Measurements from ENCODE around the gene APOBEC3C.
"Not testable (repeated sequence)": the region's sequence is repeated elsewhere in the genome, so short reads cannot be mapped to it uniquely, and the experiment has no call there.

The APOBEC3C gene

DNA sequence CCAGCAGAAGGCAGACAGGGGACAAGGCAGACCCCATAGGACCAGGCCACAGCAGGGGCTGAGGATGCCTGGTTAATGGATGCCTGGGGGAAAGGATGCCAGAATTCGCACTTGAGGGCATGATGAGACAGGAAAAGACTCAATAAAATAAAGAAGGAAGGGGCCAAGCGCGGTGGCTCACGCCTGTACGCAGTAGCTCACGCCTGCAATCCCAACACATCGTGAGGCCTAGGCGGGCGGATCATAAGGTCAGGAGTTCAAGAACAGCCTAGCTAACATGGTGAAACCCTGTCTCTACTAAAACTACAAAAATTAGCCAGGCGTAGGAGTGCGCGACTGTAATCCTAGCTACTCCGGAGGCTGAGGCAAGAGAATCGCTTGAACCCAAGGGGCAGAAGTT, 16.6 kb downstream of the APOBEC3C start:
- Histone ChIP-seq H3K9ac (ENCODE audit: low read depth, low read length) (no peak overlapping the region), H3K36me3 (ENCODE audit: insufficient read depth, low read length) (no peaks in the 10 kb centered on the region), H3K4me3 (ENCODE audit: low read length) (no peak overlapping the region), H3K9me3 (replicated peaks; ENCODE audit: low read length) (no peaks in the 10 kb centered on the region), H3K27me3 (ENCODE audit: control insufficient read depth, insufficient read depth, low read length) (no peaks in the 10 kb centered on the region), H3K4me2 (ENCODE audit: low read length) (no peak overlapping the region), H3K4me1 (ENCODE audit: control insufficient read depth, insufficient read depth, low read length) (no peaks in the 10 kb centered on the region)

GRCh38 chr22:39031434-39032295, 17.6 kb downstream of the APOBEC3C start:
- not testable (repeated sequence) for H3K9me3 ChIP-seq (replicated peaks; ENCODE audit: low read length); H3K4me1 ChIP-seq (ENCODE audit: control insufficient read depth, insufficient read depth, low read length); H3K4me2 ChIP-seq (ENCODE audit: low read length); H3K27me3 ChIP-seq (ENCODE audit: control insufficient read depth, insufficient read depth, low read length); H3K36me3 ChIP-seq (ENCODE audit: insufficient read depth, low read length); H3K9ac ChIP-seq (ENCODE audit: low read depth, low read length); H3K4me3 ChIP-seq (ENCODE audit: low read length)

DNA sequence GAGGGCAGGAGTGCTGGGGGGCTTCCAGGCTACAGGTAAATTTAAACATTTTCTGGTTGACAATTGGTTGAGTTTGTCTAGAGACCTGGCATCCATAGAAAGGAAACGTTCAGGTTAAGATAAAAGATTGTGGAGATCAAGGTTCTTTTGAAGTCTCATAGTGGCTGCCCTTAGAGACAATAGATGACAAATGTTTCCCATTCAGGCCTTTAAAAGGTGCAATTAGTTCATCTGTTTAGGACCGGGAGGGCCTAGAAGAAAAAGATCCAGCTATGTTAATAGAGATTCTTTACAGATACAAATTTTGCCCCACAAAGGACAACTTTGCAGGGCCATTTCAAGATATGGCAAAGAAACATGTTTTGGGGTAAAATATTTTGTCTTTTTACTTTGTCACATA, 23.0 kb downstream of the APOBEC3C start:
- not testable (repeated sequence) for H3K9me3 ChIP-seq (replicated peaks; ENCODE audit: low read length); H3K27me3 ChIP-seq (ENCODE audit: control insufficient read depth, insufficient read depth, low read length); H3K4me2 ChIP-seq (ENCODE audit: low read length); H3K9ac ChIP-seq (ENCODE audit: low read depth, low read length); H3K36me3 ChIP-seq (ENCODE audit: insufficient read depth, low read length); H3K4me1 ChIP-seq (ENCODE audit: control insufficient read depth, insufficient read depth, low read length); H3K4me3 ChIP-seq (ENCODE audit: low read length)

DNA sequence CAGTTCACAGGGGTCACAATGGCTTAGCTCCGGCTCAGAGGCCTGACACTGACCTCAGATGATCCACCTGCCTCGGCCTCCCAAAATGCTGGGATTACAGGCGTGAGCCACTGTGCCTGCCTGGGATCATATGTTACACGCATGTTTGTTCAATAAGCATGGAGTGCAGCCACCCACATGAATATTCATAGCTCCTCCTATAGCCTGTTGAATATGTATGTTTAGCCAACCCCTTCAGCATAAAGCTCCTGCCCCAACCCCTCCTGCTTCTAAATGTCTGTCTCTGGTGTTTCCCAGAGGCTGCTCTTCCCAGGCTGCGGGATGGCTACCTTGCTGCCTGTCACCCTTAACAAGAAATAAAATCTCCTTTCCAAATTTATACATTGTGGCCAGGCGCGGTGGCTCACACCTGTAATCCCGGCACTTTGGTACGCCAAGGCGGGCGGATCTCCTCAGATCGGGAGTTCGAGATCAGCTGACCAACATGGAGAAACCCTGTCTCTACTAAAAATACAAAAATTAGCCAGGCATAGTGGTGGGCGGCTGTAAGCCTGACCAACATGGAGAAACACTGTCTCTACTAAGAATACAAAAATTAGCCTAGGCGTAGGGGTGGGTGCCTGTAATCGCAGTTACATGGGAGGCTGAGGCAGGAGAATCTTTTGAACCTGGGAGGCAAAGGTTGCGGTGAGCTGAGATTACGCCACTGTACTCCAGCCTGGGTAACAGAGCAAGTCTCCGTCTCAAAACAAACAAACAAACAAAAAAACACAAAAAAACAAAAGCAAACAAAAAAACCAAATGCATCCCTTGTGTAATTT, 25.5 kb downstream of the APOBEC3C start:
- no peaks in the 10 kb centered on the region for H3K9me3 ChIP-seq (replicated peaks; ENCODE audit: low read length)
- peaks cover 6% of the 10 kb centered on the region for H3K4me1 ChIP-seq (ENCODE audit: control insufficient read depth, insufficient read depth, low read length)
- H3K4me3 ChIP-seq (ENCODE audit: low read length), result no peak overlapping the region
- H3K4me2 ChIP-seq (ENCODE audit: low read length), result peak overlapping the region; percentile 88
- no peaks in the 10 kb centered on the region for H3K27me3 ChIP-seq (ENCODE audit: control insufficient read depth, insufficient read depth, low read length)
- H3K36me3 ChIP-seq (ENCODE audit: insufficient read depth, low read length), result no peaks in the 10 kb centered on the region
- H3K9ac ChIP-seq (ENCODE audit: low read depth, low read length), result no peak overlapping the region

DNA sequence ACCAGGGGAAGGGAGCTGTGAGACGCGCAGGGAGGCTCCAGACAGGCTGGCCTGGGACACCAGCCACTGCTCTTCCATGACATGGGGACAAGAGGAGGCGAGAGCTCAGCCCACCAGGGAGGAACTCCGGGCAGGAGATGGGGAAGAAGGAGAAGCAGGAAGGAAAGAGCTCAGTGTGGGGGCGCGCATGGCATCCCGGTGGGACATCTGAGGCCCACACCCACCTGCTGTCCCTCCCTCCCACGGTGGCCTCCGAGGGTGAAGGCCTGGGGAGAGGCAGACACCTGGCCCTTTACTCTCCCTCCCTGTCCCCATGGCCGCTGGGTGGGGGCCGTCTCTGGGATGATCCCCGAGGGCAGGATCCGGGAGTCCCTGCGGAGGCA, 26.1 kb downstream of the APOBEC3C start:
- not testable (repeated sequence) for H3K4me1 ChIP-seq (ENCODE audit: control insufficient read depth, insufficient read depth, low read length); H3K9ac ChIP-seq (ENCODE audit: low read depth, low read length); H3K36me3 ChIP-seq (ENCODE audit: insufficient read depth, low read length); H3K9me3 ChIP-seq (replicated peaks; ENCODE audit: low read length); H3K27me3 ChIP-seq (ENCODE audit: control insufficient read depth, insufficient read depth, low read length)
- peak overlapping the region; percentile 88 for H3K4me2 ChIP-seq (ENCODE audit: low read length)
- H3K4me3 ChIP-seq (ENCODE audit: low read length), result peak overlapping the region; percentile 74

DNA sequence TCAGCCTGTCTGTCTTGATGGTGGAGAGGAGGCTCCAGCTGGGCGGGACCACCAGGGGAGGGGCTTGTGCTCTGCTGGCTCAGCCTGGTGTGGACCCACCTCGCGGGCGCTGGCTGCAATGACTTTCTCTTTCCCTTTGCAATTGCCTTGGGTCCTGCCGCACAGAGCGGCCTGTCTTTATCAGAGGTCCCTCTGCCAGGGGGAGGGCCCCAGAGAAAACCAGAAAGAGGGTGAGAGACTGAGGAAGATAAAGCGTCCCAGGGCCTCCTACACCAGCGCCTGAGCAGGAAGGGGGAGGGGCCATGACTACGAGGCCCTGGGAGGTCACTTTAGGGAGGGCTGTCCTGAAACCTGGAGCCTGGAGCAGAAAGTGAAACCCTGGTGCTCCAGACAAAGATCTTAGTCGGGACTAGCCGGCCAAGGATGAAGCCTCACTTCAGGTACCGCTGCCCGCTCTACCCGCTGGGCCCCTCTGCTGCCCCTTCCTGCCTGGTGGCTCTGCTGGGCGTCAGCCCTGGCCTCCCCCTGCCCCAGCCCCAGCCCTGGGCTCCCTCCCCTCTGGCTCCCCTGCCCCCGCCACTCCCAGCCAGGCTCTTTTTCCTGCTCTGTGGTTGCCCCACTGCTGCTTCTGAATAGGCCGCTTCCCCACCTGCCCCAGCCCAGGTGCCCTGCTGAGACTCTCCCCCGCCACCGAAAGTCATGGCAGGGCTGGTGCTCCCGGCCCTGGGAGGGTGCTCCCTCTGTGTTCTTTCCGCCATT, 26.7 kb downstream of the APOBEC3C start, which contains the start of gene APOBEC3F:
Gene APOBEC3F (plus strand): TSS at position 327 of the 759 bp plus-strand sequence. CDS start 97 bp downstream, at position 424.
- H3K4me2 ChIP-seq (ENCODE audit: low read length), result peak within 1 kb of the TSS; percentile 88
- not testable (repeated sequence) for H3K27me3 ChIP-seq (ENCODE audit: control insufficient read depth, insufficient read depth, low read length); H3K9me3 ChIP-seq (replicated peaks; ENCODE audit: low read length); H3K36me3 ChIP-seq (ENCODE audit: insufficient read depth, low read length); H3K4me1 ChIP-seq (ENCODE audit: control insufficient read depth, insufficient read depth, low read length)
- peak within 1 kb of the TSS; percentile 71 for H3K9ac ChIP-seq (ENCODE audit: low read depth, low read length)
- peak within 1 kb of the TSS; percentile 74 for H3K4me3 ChIP-seq (ENCODE audit: low read length)

- H3K36me3 ChIP-seq (ENCODE audit: insufficient read depth, low read length), result no peaks in the 10 kb centered on the region
- H3K27me3 ChIP-seq (ENCODE audit: control insufficient read depth, insufficient read depth, low read length), result no peaks in the 10 kb centered on the region
- H3K9ac ChIP-seq (ENCODE audit: low read depth, low read length), result no peak overlapping the region
- peaks cover 6% of the 10 kb centered on the region for H3K4me1 ChIP-seq (ENCODE audit: control insufficient read depth, insufficient read depth, low read length)
- no peaks in the 10 kb centered on the region for H3K9me3 ChIP-seq (replicated peaks; ENCODE audit: low read length)
- H3K4me2 ChIP-seq (ENCODE audit: low read length), result no peak overlapping the region
- H3K4me3 ChIP-seq (ENCODE audit: low read length), result no peak overlapping the region
These were observed 27.9 kb downstream of the APOBEC3C start for GRCh38 chr22:39041908-39042307.

DNA sequence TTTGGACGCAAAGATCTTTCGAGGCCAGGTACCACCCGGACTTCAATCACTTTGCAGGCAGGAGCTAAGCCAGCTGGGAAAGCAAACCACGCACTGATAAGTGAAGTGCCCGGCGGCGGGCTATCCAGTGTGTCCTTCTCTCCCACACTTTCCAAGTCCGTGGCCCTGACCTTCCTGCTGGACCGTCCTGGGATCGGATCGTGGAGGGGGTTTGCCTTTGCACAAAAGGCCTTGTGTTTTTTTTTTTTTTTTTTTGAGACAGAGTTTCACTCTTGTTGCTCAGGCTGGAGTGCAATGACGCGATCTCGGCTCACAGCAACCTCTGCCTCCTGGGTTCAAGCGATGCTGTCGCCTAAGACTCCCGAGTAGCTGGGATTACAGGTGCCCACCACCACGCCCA, 29.0 kb downstream of the APOBEC3C start:
- not testable (repeated sequence) for H3K4me1 ChIP-seq (ENCODE audit: control insufficient read depth, insufficient read depth, low read length); H3K36me3 ChIP-seq (ENCODE audit: insufficient read depth, low read length); H3K27me3 ChIP-seq (ENCODE audit: control insufficient read depth, insufficient read depth, low read length); H3K4me3 ChIP-seq (ENCODE audit: low read length); H3K9me3 ChIP-seq (replicated peaks; ENCODE audit: low read length); H3K9ac ChIP-seq (ENCODE audit: low read depth, low read length); H3K4me2 ChIP-seq (ENCODE audit: low read length)

DNA sequence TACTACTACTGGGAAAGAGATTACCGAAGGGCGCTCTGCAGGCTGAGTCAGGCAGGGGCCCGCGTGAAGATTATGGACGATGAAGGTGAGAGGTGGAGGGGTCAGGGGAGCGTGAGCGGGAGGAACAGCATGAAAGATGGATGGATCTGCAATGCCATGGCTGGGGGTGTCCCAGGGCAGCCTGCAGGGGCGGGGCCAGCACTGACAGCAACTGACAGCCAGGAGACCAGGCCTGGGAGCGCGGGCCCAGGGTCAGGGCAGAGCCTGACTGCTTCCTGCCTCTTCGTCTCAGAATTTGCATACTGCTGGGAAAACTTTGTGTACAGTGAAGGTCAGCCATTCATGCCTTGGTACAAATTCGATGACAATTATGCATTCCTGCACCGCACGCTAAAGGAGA, 31.1 kb downstream of the APOBEC3C start:
- not testable (repeated sequence) for H3K9me3 ChIP-seq (replicated peaks; ENCODE audit: low read length); H3K36me3 ChIP-seq (ENCODE audit: insufficient read depth, low read length); H3K27me3 ChIP-seq (ENCODE audit: control insufficient read depth, insufficient read depth, low read length); H3K4me2 ChIP-seq (ENCODE audit: low read length); H3K9ac ChIP-seq (ENCODE audit: low read depth, low read length); H3K4me1 ChIP-seq (ENCODE audit: control insufficient read depth, insufficient read depth, low read length); H3K4me3 ChIP-seq (ENCODE audit: low read length)

GRCh38 chr22:39049486-39049885, 35.4 kb downstream of the APOBEC3C start:
- not testable (repeated sequence) for H3K4me1 ChIP-seq (ENCODE audit: control insufficient read depth, insufficient read depth, low read length); H3K9me3 ChIP-seq (replicated peaks; ENCODE audit: low read length); H3K27me3 ChIP-seq (ENCODE audit: control insufficient read depth, insufficient read depth, low read length); H3K4me2 ChIP-seq (ENCODE audit: low read length); H3K36me3 ChIP-seq (ENCODE audit: insufficient read depth, low read length); H3K9ac ChIP-seq (ENCODE audit: low read depth, low read length); H3K4me3 ChIP-seq (ENCODE audit: low read length)

DNA sequence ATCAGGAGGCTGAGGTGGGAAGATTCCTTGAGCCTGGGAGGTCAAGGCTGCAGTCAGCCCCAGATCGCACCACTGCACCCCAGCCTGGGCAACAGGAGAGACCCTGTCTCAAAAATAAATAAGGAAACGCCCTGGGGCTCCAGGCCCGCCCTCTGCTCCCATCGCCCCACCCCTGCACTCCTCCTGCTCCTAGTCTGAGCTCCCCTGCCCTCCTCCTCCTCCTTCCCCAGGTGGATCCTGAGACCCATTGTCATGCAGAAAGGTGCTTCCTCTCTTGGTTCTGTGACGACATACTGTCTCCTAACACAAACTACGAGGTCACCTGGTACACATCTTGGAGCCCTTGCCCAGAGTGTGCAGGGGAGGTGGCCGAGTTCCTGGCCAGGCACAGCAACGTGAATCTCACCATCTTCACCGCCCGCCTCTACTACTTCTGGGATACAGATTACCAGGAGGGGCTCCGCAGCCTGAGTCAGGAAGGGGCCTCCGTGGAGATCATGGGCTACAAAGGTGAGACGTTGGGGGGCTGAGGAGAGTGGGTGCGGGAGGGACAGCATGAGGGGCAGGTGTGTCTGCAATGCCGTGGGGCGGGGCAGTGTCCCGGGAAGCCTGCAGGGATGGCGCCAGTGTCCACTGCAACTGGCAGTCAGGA, 37.9 kb downstream of the APOBEC3C start:
- H3K36me3 ChIP-seq (ENCODE audit: insufficient read depth, low read length); H3K27me3 ChIP-seq (ENCODE audit: control insufficient read depth, insufficient read depth, low read length); H3K4me2 ChIP-seq (ENCODE audit: low read length); H3K4me3 ChIP-seq (ENCODE audit: low read length); H3K9ac ChIP-seq (ENCODE audit: low read depth, low read length); H3K4me1 ChIP-seq (ENCODE audit: control insufficient read depth, insufficient read depth, low read length); H3K9me3 ChIP-seq (replicated peaks; ENCODE audit: low read length): not testable (repeated sequence)

Measured in skeletal muscle satellite cell (primary cell).